Activated CD4-positive, alpha-beta T cell treated with anti-CD3 and anti-CD28 coated beads, Interleukin-2, amount 50 U/mL, for 16 hours (primary cell): Measurements from ENCODE around the gene MYMX.
"Not testable (repeated sequence)": the region's sequence is repeated elsewhere in the genome, so short reads cannot be mapped to it uniquely, and the experiment has no call there.

ENCODE experiments used
- DNase-seq: peaks from one replicate; pipeline ENCODE4 v3.0.0-alpha.2; 2020

MYMX gene

DNA sequence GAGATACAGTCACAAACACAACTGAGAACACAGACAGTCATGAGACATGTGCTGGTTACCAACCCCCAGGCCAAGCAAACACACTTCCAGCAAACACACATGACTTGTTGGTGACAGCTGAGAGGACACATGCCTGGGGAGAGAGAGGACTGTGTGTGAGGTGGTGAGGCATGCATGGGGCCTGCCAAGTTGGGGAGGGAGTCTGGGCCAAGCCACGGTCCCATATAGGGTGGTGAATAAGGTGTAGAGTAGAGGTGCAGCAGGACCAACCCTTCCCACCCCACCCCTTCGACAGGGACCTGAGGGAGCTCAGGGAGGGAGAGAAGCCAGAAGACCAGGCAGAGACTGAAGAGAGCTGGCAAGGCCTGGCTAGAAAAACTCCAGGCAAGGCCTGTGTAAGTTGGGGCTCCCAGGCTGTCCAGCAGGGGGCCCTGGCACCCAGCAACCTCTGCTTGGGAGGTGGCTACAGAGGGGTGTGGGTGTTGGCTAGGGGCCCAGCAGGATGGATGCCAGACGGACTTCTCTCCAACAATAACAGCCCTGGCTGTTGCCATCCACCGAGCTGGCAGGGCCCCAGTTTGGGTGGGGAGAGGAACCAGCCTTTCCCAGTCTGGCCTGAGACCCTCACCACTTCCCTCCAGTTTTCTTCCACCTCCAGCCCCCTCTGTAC, 4.7 kb downstream of the MYMX start:
- DNase-seq: peak; percentile 83

DNA sequence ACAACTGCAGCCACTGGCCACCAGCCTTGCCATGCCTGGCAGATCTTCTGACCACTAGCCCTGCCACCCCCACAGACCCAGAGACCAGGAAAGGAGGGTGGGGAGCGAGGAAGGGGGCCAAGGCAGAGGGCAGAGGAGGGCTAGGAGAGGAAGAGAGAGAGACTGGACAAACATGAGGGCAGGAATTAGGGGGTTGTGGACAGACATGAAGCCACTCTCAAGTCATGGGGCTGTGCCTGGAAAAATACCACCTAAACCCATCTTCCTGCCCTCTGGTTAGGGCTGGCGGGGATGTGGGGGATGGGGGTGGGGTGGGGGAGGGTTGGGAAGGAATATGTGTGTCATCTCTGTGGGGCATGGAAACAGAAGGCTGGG, 5.2 kb downstream of the MYMX start:
- DNase-seq: no peak

- no peak for DNase-seq
These were observed 6.0 kb downstream of the MYMX start for GRCh38 chr6:44222486-44223318.

- DNase-seq: peak; percentile 85
These were observed 6.7 kb downstream of the MYMX start, which contains the start of gene SLC29A1 for GRCh38 chr6:44223319-44224028. TSS of gene SLC29A1 (plus strand) at chr6:44223595. CDS start at chr6:44227314, 3,719 bp downstream.

GRCh38 chr6:44224029-44224964, 7.6 kb downstream of the MYMX start:
- peak; percentile 32 for DNase-seq

- DNase-seq: no peak
These were observed 8.2 kb downstream of the MYMX start for GRCh38 chr6:44224965-44225305.

DNA sequence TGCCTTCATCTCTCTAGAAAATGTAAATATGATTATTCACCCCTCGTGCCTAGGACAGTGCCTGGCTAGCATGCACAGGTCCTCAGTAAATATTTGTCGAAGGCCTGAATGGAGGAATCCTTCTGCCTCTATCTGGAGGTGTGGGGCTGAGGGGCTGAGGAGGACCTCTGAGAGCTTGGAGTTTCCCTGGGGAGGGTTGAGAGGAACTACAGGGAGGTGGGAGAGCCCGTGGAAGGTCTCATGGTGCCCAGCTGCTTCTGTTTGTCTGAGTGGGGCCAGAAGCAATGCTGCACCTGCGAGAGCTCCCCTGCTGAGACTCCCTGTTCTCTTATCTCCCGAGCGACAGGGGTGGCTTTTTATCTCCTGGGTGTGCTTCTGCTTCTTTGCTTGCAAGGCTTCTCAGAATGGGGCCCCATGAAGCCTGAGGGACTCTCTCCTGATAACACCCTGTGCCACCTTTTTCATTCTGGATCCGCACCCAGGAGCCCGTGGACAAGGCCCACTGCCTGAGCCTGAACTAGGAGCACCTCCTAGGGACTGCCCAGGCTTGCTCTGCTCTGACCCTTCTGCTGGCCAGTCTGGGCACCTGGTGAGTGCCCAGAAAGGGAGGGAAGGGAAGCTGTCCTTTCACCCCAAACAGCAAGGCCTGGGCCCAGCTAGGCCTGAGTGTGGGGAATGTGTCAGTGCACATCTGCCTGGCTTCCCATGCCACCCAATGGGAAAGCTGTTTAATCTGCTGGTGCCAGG, 9.0 kb downstream of the MYMX start:
- DNase-seq: no peak

- no peak for DNase-seq
These were observed 9.8 kb downstream of the MYMX start for GRCh38 chr6:44226368-44227147.

DNA sequence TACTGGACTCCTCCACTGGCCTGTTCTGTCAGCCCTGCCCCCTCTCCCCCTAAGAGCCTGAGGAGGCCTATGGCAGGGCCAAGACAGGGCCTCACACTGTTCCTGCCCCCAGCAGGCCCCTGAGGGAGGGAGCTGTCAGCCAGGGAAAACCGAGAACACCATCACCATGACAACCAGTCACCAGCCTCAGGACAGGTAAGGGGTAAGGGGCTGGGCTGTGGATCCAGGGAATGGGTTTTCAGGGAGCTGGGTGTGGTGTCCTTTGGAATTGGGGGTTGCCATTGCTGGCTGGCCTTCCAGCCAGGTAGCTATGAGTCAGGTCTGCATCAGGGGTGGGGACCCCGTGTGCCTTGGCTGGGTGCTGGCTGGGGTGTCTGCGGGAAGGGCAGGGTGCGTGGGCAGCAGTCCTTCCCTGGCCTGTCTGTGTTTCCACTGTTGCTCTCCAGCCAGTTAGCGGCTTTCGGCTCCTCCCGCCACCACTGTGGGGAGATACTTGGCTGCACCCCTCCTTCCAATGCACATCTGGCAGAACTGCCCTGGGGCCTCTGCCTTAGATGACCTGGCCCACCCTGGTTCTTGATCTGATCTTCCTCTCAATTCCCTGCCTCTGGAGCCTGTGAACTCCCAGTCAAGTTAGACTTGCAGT, 10.5 kb downstream of the MYMX start:
- DNase-seq: no peak

- DNase-seq: no peak
These were observed 11.3 kb downstream of the MYMX start for GRCh38 chr6:44228031-44228430.

- DNase-seq: no peak
These were observed 11.7 kb downstream of the MYMX start for GRCh38 chr6:44228433-44228832.

DNA sequence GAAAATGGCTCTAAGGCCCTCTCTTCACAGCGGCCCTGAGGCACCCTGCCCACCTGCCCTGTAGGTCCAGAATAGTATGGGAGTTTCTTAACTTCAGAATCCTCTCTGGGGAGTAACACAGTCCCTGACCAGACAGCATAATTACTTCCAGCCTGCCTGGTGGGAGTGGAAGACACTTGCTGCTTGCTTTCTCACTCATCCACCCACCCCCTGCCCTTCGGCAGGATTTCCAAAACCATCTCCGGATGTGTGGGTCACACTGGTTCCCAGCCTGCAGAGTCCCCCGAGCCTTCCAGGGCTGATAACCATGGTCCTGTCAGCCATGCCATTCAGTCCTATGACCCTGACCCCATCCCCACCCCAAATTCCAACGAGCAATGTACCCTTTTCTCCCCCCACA, 12.1 kb downstream of the MYMX start:
- DNase-seq: no peak

GRCh38 chr6:44229376-44230033, 12.8 kb downstream of the MYMX start:
- DNase-seq: no peak

DNA sequence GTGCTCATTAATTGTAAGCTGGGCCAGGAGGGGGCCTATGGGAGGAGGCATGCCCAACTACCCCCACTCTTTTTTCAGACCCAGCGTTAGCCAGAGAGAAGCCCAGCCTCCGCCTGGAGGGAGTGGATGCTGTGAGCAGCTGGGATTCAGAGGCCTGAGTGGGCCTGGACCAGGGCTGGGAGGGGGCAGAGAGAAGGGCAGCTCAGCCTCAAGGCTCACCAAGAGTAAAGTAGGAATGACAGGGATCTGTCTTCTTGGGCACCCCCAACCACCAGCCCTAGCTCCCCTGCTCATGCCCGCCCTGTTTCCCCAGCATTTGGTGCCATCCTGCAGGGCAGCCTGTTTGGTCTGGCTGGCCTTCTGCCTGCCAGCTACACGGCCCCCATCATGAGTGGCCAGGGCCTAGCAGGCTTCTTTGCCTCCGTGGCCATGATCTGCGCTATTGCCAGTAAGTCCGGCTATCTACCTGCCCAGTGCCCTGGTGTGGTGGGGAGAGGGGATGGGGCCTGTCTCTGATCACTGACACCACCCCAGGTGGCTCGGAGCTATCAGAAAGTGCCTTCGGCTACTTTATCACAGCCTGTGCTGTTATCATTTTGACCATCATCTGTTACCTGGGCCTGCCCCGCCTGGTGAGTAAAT, 13.4 kb downstream of the MYMX start:
- no peak for DNase-seq

GRCh38 chr6:44231426-44231825, 14.7 kb downstream of the MYMX start:
- not testable (repeated sequence) for DNase-seq

DNA sequence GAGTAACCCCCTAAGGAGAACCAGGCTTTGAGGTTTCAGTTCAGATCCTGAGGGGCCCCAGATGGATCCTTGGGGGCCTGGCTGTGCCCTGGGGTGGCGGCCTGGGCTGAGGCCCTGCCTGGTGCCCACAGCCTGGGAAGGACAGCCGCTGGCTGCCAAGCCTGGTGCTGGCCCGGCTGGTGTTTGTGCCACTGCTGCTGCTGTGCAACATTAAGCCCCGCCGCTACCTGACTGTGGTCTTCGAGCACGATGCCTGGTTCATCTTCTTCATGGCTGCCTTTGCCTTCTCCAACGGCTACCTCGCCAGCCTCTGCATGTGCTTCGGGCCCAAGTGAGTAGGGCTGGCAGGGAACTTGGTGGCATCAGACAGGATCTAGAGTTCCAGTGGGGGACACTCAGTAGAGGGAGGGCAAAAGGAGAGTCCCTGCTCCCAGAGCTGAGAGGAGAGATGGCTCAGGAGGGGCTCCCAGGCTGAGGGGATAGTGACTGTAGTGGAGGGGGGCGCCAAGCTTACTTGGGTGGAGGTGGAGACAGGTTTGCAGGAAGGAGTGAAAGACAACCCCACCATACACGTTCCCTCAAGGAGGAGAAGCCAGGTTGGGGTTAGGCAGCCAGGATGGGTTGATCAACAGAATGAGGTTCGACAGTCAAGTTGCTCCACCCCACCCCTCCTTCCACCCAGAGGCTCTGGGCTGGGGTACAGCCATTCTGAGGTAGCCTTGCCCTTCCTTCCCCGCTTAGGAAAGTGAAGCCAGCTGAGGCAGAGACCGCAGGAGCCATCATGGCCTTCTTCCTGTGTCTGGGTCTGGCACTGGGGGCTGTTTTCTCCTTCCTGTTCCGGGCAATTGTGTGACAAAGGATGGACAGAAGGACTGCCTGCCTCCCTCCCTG, 16.2 kb downstream of the MYMX start:
- DNase-seq: no peak

- no peak for DNase-seq
These were observed 16.9 kb downstream of the MYMX start for GRCh38 chr6:44233567-44234100.
